Measurements from ENCODE around the gene PITPNC1. TPM values are rescaled to one million over a fixed set of nuclear protein-coding genes. Genes with fewer than 3 reads are reported as not detected.

Gene PITPNC1
- total RNA-seq, 1 experiment from 2014 or later = 20.8 TPM

GRCh38 chr17:67378454-67379250 lies 1.6 kb downstream of the PITPNC1 start:
- no peak for DNase-seq (ENCODE audit: low read depth, low spot score)
- intact Hi-C loops (cut with micrococcal nuclease; ENCODE audit: unreplicated experiment) = loop anchor here (2.0 to 5.0 kb wide), 2 partner anchors 96 to 224 kb away; no protein-coding TSS in a partner anchor
- H3K27me3 ChIP-seq (ENCODE audit: control insufficient read depth, insufficient read depth, low read length) = no peaks in the 10 kb centered on the region
- no peak for TF ChIP-seq POLR2AphosphoS5 (IDR thresholded peaks at IDR 0.05; ENCODE audit: low read depth, low read length)
- TF ChIP-seq REST (IDR thresholded peaks at IDR 0.05; ENCODE audit: insufficient read depth in 1 of 2, low read depth in 2 of 2, low read length in 1 of 2) = no peak
- peak; percentile 17; the same call in 1 of the 2 replicates for TF ChIP-seq TCF7L2 (IDR thresholded peaks at IDR 0.05; ENCODE audit: low read depth, low read length)
- no peak for TF ChIP-seq SIN3A (IDR thresholded peaks at IDR 0.05; ENCODE audit: borderline replicate concordance, insufficient read depth, low read depth, low read length)
- peak; percentile 94 for TF ChIP-seq CTCF (IDR thresholded peaks at IDR 0.05)
- in situ Hi-C loops (cut with HindIII; ENCODE audit: low pct_unique_long_range_greater_than_20kb, low sequenced_read_pairs) = no loop called here
- BruUV-seq (replicated peaks) = no TSS peak
- ATAC-seq = peak; percentile 62
- H3K36me3 ChIP-seq (ENCODE audit: control insufficient read depth, insufficient read depth, low read length) = peaks cover 4% of the 10 kb centered on the region
- POLR2A ChIA-PET = interaction anchor here (0.5 to 0.6 kb wide), 2 partner anchors 11 to 99 kb away, joined by 3 read pairs; no protein-coding TSS in a partner anchor
- H3K4me1 ChIP-seq (ENCODE audit: control insufficient read depth, insufficient read depth, low read length) = peaks cover 12% of the 10 kb centered on the region
- CTCF ChIA-PET = interaction anchor here (0.6 kb wide), 2 partner anchors 82 to 265 kb away, joined by 3 to 4 read pairs; no protein-coding TSS in a partner anchor
- H3K9me3 ChIP-seq (ENCODE audit: control insufficient read depth, insufficient read depth, low read depth, low read length) = no peaks in the 10 kb centered on the region
- peak overlapping the region; percentile 82 for H3K27ac ChIP-seq (ENCODE audit: low read length)
- peak overlapping the region; percentile 80 to 85 for H3K4me3 ChIP-seq (ENCODE audit: low read depth in 2 of 2, low read length in 2 of 2)

- H3K9me3 ChIP-seq (ENCODE audit: control insufficient read depth, insufficient read depth, low read depth, low read length) = no peaks in the 10 kb centered on the region
- peak overlapping the region; percentile 80 to 85 for H3K4me3 ChIP-seq (ENCODE audit: low read depth in 2 of 2, low read length in 2 of 2)
- H3K27ac ChIP-seq (ENCODE audit: low read length) = peak overlapping the region; percentile 82
- no peaks in the 10 kb centered on the region for H3K27me3 ChIP-seq (ENCODE audit: control insufficient read depth, insufficient read depth, low read length)
- ATAC-seq = no peak
- TF ChIP-seq POLR2AphosphoS5 (IDR thresholded peaks at IDR 0.05; ENCODE audit: low read depth, low read length) (no peak), REST (IDR thresholded peaks at IDR 0.05; ENCODE audit: insufficient read depth in 1 of 2, low read depth in 2 of 2, low read length in 1 of 2) (no peak), SIN3A (IDR thresholded peaks at IDR 0.05; ENCODE audit: borderline replicate concordance, insufficient read depth, low read depth, low read length) (no peak), TCF7L2 (IDR thresholded peaks at IDR 0.05; ENCODE audit: low read depth, low read length) (no peak), CTCF (IDR thresholded peaks at IDR 0.05) (no peak)
- intact Hi-C loops (cut with micrococcal nuclease; ENCODE audit: unreplicated experiment) = loop anchor here (2.0 to 5.0 kb wide), 2 partner anchors 96 to 223 kb away; no protein-coding TSS in a partner anchor
- ChIA-PET POLR2A (no interaction called here), CTCF (no interaction called here)
- peaks cover 4% of the 10 kb centered on the region for H3K36me3 ChIP-seq (ENCODE audit: control insufficient read depth, insufficient read depth, low read length)
- no peak for DNase-seq (ENCODE audit: low read depth, low spot score)
- in situ Hi-C loops (cut with HindIII; ENCODE audit: low pct_unique_long_range_greater_than_20kb, low sequenced_read_pairs) = no loop called here
- BruUV-seq (replicated peaks) = no TSS peak
- peaks cover 10% of the 10 kb centered on the region for H3K4me1 ChIP-seq (ENCODE audit: control insufficient read depth, insufficient read depth, low read length)
Measured at GRCh38 chr17:67379251-67379630, 2.2 kb downstream of the PITPNC1 start.

Measured in Panc1 (cell line).